Measurements from ENCODE around the gene RNF5.

DNA sequence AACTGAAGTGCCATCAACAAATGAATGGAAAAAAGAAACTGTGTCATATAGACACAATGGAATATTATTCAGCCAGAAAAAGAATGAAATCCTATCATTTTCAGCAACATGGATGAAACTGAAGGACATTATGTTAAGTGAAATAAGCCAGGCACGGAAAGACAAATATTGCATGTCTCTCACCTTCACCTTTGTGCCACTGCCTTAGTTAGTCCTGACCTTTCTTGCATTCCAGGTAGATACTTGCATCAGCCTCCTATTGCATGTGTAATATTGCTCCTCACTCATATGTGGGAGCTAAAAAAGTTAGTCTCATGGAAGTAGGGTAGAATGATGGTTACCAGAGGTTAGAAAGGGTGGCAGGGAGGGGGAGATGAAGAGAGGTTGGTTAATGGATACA is 30.8 kb downstream of the RNF5 start:
- TF ChIP-seq ZC3H10 (CRISPR knock-in tag; IDR thresholded peaks at IDR 0.05) (no peak), ZFP30 (CRISPR knock-in tag; IDR thresholded peaks at IDR 0.05) (no peak), TCF4 (CRISPR knock-in tag; IDR thresholded peaks at IDR 0.05; ENCODE audit: borderline replicate concordance) (no peak), CREB5 (CRISPR knock-in tag; IDR thresholded peaks at IDR 0.05; ENCODE audit: low read depth) (no peak), CSRNP3 (CRISPR knock-in tag; IDR thresholded peaks at IDR 0.05) (no peak), ZFP3 (CRISPR knock-in tag; IDR thresholded peaks at IDR 0.05) (no peak), ESRRG (CRISPR knock-in tag; IDR thresholded peaks at IDR 0.05) (no peak)
- TF ChIP-seq, protein P1, sequence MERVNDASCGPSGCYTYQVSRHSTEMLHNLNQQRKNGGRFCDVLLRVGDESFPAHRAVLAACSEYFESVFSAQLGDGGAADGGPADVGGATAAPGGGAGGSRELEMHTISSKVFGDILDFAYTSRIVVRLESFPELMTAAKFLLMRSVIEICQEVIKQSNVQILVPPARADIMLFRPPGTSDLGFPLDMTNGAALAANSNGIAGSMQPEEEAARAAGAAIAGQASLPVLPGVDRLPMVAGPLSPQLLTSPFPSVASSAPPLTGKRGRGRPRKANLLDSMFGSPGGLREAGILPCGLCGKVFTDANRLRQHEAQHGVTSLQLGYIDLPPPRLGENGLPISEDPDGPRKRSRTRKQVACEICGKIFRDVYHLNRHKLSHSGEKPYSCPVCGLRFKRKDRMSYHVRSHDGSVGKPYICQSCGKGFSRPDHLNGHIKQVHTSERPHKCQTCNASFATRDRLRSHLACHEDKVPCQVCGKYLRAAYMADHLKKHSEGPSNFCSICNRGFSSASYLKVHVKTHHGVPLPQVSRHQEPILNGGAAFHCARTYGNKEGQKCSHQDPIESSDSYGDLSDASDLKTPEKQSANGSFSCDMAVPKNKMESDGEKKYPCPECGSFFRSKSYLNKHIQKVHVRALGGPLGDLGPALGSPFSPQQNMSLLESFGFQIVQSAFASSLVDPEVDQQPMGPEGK (CRISPR knock-in tag; IDR thresholded peaks at IDR 0.05; ENCODE audit: borderline replicate concordance), result no peak

Data from SK-N-SH treated with all-trans-retinoic acid at 6 μM for 48 hours (cell line).